K562 (cell line): ENCODE measurements around the gene ATP5PF. TPM values are rescaled to one million over a fixed set of nuclear protein-coding genes. Genes with fewer than 3 reads are reported as not detected.

Experiments
- ATAC-seq: fragments of 200-7000 bp; cut with Tn5 transposase; 3 replicates; pipeline ENCODE4 v1.9.1; 2020; ENCODE audit warnings: moderate library complexity
- BruUV-seq: library from RNA; stranded (reverse); fragments of 400-500 nt; replicated peaks from 2 replicates; lab custom pipeline; 2021; lab: Mats Ljungman, UMichigan
- CTCF ChIA-PET: fragments of 300-600 bp; formaldehyde crosslinking; extraction: SDS; loops from one replicate; lab custom pipeline; 2021; ENCODE audit warnings: low intra/inter-chr PET ratio; lab: Yijun Ruan, JAX
- POLR2A ChIA-PET: fragments of 300-600, 350-650 bp; sonication (Branson Sonifier 250); formaldehyde crosslinking; extraction: SDS; loops from one replicate; lab custom pipeline; 2021; ENCODE audit warnings: antibody characterized with exemption, inconsistent platforms; lab: Yijun Ruan, JAX
- DNase-seq, 4 experiments: peaks; one replicate each; pipeline versions ENCODE4 v3.0.0 to v3.0.0-alpha.2; 2011 to 2018; ENCODE audit warnings: low spot score in 3 of 4, mixed read lengths in 3 of 4; ENCODE audit errors: extremely low read depth in 1 of 4
- FAIRE-seq: peaks from 2 replicates; lab custom pipeline; 2011; peaks lifted over from hg19 to GRCh38; lab: Jason Lieb, UNC
- H2AFZ ChIP-seq: 2 replicates; pipeline ENCODE4 v1.6.0; 2011; ENCODE audit warnings: low read depth, low read length, control low read depth, inconsistent platforms
- H3K27ac ChIP-seq: fragments of 200-600 bp; 3 replicates; pipeline ENCODE4 v1.8.0; 2011; ENCODE audit warnings: low read depth, mild to moderate bottlenecking, control low read depth, inconsistent platforms, low read length, moderate library complexity, mixed read lengths; ENCODE audit errors: extremely low read depth
- H3K27me3 ChIP-seq, 2 experiments: fragments of 300-600 bp in 1 of 2; 2 replicates in 1 of 2; 3 replicates in 1 of 2; pipeline versions ENCODE4 v1.6.0 to v1.8.0; 2011; ENCODE audit warnings: inconsistent platforms in 2 of 2, low read length in 2 of 2, mild to moderate bottlenecking in 1 of 2, mixed read lengths in 1 of 2, moderate library complexity in 1 of 2; ENCODE audit not compliant: control insufficient read depth in 2 of 2, insufficient read depth in 2 of 2
- H3K36me3 ChIP-seq: fragments of 300-600 bp; 3 replicates; pipeline ENCODE4 v1.8.0; 2011; ENCODE audit warnings: mild to moderate bottlenecking, low read length, inconsistent platforms; ENCODE audit not compliant: control insufficient read depth, insufficient read depth
- H3K4me1 ChIP-seq, 2 experiments: fragments of 200-600 bp in 1 of 2; replicated peaks in 1 of 2; 2 replicates in 1 of 2; 3 replicates in 1 of 2; pipeline versions ENCODE4 v1.5.1 to v1.8.0; 2011; ENCODE audit warnings: inconsistent platforms in 2 of 2, low read length in 2 of 2, mild to moderate bottlenecking in 1 of 2, mixed read lengths in 1 of 2, moderate library complexity in 1 of 2; ENCODE audit not compliant: control insufficient read depth in 2 of 2, insufficient read depth in 2 of 2
- H3K4me2 ChIP-seq: 2 replicates; pipeline ENCODE4 v1.6.1; 2011; ENCODE audit warnings: low read length, control low read depth, inconsistent platforms, mixed read lengths; ENCODE audit not compliant: insufficient read depth
- H3K4me3 ChIP-seq: fragments of 200-600 bp; sonication (generic), shearing (Covaris generic); 2 replicates; pipeline ENCODE4 v1.5.1; 2016; ENCODE audit warnings: control low read depth, inconsistent platforms
- H3K79me2 ChIP-seq: fragments of 200-600 bp; 3 replicates; pipeline ENCODE4 v1.8.0; 2011; ENCODE audit warnings: low read length, inconsistent platforms; ENCODE audit not compliant: control insufficient read depth, insufficient read depth
- H3K9ac ChIP-seq, 2 experiments: 2 replicates each; pipeline versions ENCODE4 v1.6.0 to v1.6.1; 2011; ENCODE audit warnings: low read depth in 2 of 2, low read length in 2 of 2, control low read depth in 1 of 2, inconsistent platforms in 1 of 2, mild to moderate bottlenecking in 1 of 2, mixed read lengths in 1 of 2; ENCODE audit not compliant: insufficient read depth in 1 of 2
- H3K9me1 ChIP-seq: one replicate; pipeline ENCODE4 v1.6.0; 2011; ENCODE audit warnings: inconsistent platforms, mild to moderate bottlenecking, low read length, moderate library complexity; ENCODE audit not compliant: control insufficient read depth, insufficient read depth
- H3K9me3 ChIP-seq: replicated peaks from 2 replicates; pipeline ENCODE4 v1.5.1; 2011; ENCODE audit warnings: low read depth, low read length, inconsistent platforms; ENCODE audit not compliant: control insufficient read depth, insufficient read depth
- H4K20me1 ChIP-seq: replicated peaks from 2 replicates; pipeline ENCODE4 v1.6.1; 2011; ENCODE audit warnings: low read length, inconsistent platforms, mixed read lengths; ENCODE audit not compliant: control insufficient read depth, insufficient read depth
- BRD9 ChIP-seq: fragments of 450-650 bp; IDR thresholded peaks from 2 replicates; pipeline ENCODE4 v1.6.1; 2018; ENCODE audit warnings: low read depth; ENCODE audit not compliant: partially characterized antibody
- CHCHD3 ChIP-seq: fragments of 250-450 bp; sonication (Bioruptor Pico); IDR thresholded peaks from 2 replicates; pipeline ENCODE4 v2.1.2; 2022; ENCODE audit warnings: mild to moderate bottlenecking
- GABPB2 ChIP-seq: fragments of 250-450 bp; sonication (Bioruptor Pico); conservative IDR thresholded peaks from 2 replicates; pipeline ENCODE4 v1.5.1; 2021; ENCODE audit warnings: mild to moderate bottlenecking
- PHB2 ChIP-seq: fragments of 450-650 bp; IDR thresholded peaks from 2 replicates; pipeline ENCODE4 v1.6.1; 2017; ENCODE audit warnings: low read depth
- RBM39 ChIP-seq: fragments of 200-400 bp; formaldehyde crosslinking; optimal IDR thresholded peaks from 2 replicates; pipeline ENCODE3; 2018; ENCODE audit warnings: low read depth, low read length
- SRF ChIP-seq, 2 experiments: fragments of 250-450, 450-650 bp in 1 of 2; sonication (Bioruptor Pico) in 1 of 2; sonication (generic) in 1 of 2; formaldehyde crosslinking; IDR thresholded peaks; 2 replicates each; pipeline versions ENCODE4 v1.5.0 to v1.5.1; 2020 to 2022; ENCODE audit warnings: mild to moderate bottlenecking in 1 of 2, missing genetic modification reagents in 1 of 2
- ZNF134 ChIP-seq: fragments of 250-450 bp; sonication (Bioruptor Pico); conservative IDR thresholded peaks from 2 replicates; pipeline ENCODE4 v1.4.0; 2020
- ZNF512 ChIP-seq: IDR thresholded peaks from 2 replicates; pipeline ENCODE4 v1.6.1; 2016; ENCODE audit warnings: missing genetic modification characterization, missing compliant biosample characterization
- WGBS: fragments of 100-300 bp; shearing (Covaris generic); methylation state at CpG from one replicate; pipeline ENCODE4 v1.1.6; 2016; ENCODE audit warnings: low coverage, mixed read lengths; ENCODE audit not compliant: insufficient coverage; ENCODE audit errors: missing lambda C conversion rate; 5-methylcytosine and 5-hydroxymethylcytosine counted together
- in situ Hi-C: fragments of 300-500 bp; cut with MboI; formaldehyde crosslinking; loops from 4 replicates; pipeline ENCODE4 v1.15.0; 2018; ENCODE audit warnings: inconsistent platforms, mixed read lengths
- intact Hi-C: fragments of 100-400 bp; cut with micrococcal nuclease; formaldehyde crosslinking; loops from 2 replicates; pipeline ENCODE4 v1.14.2; 2022
- polyA plus RNA-seq, 8 experiments: library from polyadenylated mRNA; depleted of rRNA in 4 of 8; stranded (reverse) in 5 of 8; unstranded in 3 of 8; fragments of >200 nt; fragmentation: Nextera tagmentation in 2 of 8; fragmentation: Illumina TruSeq in 1 of 8; extraction: Ambion mirVana in 2 of 8; extraction: Trizol in 1 of 8; gene quantifications; 2 replicates each; pipeline versions ENCODE4 v1.2.1 to v1.2.3, GENCODE V29; 2011 to 2014; ENCODE audit warnings: inconsistent platforms in 1 of 8, missing spikeins in 1 of 8
- total RNA-seq, 7 experiments: library from RNA; depleted of rRNA in 6 of 7; stranded (reverse); fragments of >200 nt in 6 of 7; fragmentation: Illumina TruSeq in 2 of 7; extraction: Trizol in 2 of 7; gene quantifications; 2 replicates each; pipeline versions ENCODE4 v1.2.1 to v1.2.3, GENCODE V29; 2011 to 2021; ENCODE audit warnings: low replicate concordance in 1 of 7

ATP5PF gene
- total and polyA plus RNA-seq, 9 of the 15 experiments (the other 6 are each of a cell fraction or from before 2014, with no cell fraction given): 242 to 2,488 (median 533) TPM

GRCh38 chr21:25760677-25761076, 26.0 kb upstream of the ATP5PF start:
- Histone ChIP-seq H3K4me2 (no peak overlapping the region), H3K27me3 (no peaks in the 10 kb centered on the region), H3K9me1 (no peaks in the 10 kb centered on the region), H3K9me3 (no peaks in the 10 kb centered on the region), H3K36me3 (peaks cover 76% of the 10 kb centered on the region), H3K79me2 (no peaks in the 10 kb centered on the region), H3K4me3 (no peak overlapping the region), H3K9ac (no peak overlapping the region), H3K4me1 (no peaks in the 10 kb centered on the region), H3K27ac (no peak overlapping the region), H4K20me1 (no peaks in the 10 kb centered on the region), H2AFZ (no peak overlapping the region)
- FAIRE-seq (no peak), DNase-seq (no peak), ATAC-seq (no peak)
- WGBS: 50% methylated on average over 1 of the region's 1 CpG
- intact Hi-C loops (no loop called here), in situ Hi-C loops (no loop called here)
- BruUV-seq: no TSS peak
- POLR2A ChIA-PET: interaction anchor here (1.3 kb wide), 1 partner anchor 8 kb away, joined by 3 read pairs; no protein-coding TSS in a partner anchor
- TF ChIP-seq ZNF512 (tag): no peak
- no peak for TF ChIP-seq GABPB2
- TF ChIP-seq RBM39: no peak
- no peak for TF ChIP-seq SRF (CRISPR knock-in tag; IDR thresholded peaks at IDR 0.05)
- no peak for TF ChIP-seq CHCHD3
- no peak for TF ChIP-seq BRD9
- TF ChIP-seq PHB2: no peak
- TF ChIP-seq ZNF134: no peak
- CTCF ChIA-PET: no interaction called here
